ENCODE results near the gene SRPK2.
A peak's percentile ranks its signal among the peaks of the same experiment; 100 is the strongest.

The SRPK2 gene

GRCh38 chr7:105139381-105139780 lies 249.3 kb downstream of the SRPK2 start:
- H3K9me3 ChIP-seq, result no peaks in the 10 kb centered on the region
- no peak overlapping the region for H3K4me3 ChIP-seq (ENCODE audit: low read depth, low read length)
- H3K4me1 ChIP-seq, result no peaks in the 10 kb centered on the region
- no peak for DNase-seq
- TF ChIP-seq CTCF (IDR thresholded peaks at IDR 0.05; ENCODE audit: low read depth, low read length), result no peak
- peaks cover 7% of the 10 kb centered on the region for H3K36me3 ChIP-seq
- H3K27me3 ChIP-seq, result no peaks in the 10 kb centered on the region

GRCh38 chr7:105137898-105138297 lies 250.8 kb downstream of the SRPK2 start:
- TF ChIP-seq CTCF (IDR thresholded peaks at IDR 0.05; ENCODE audit: low read depth, low read length), result no peak
- Histone ChIP-seq H3K4me3 (ENCODE audit: low read depth, low read length) (no peak overlapping the region), H3K36me3 (peaks cover 10% of the 10 kb centered on the region), H3K27me3 (no peaks in the 10 kb centered on the region), H3K4me1 (no peaks in the 10 kb centered on the region), H3K9me3 (no peaks in the 10 kb centered on the region)
- DNase-seq, result no peak

GRCh38 chr7:105136221-105136620 lies 252.5 kb downstream of the SRPK2 start:
- Histone ChIP-seq H3K4me3 (ENCODE audit: low read depth, low read length) (no peak overlapping the region), H3K4me1 (no peaks in the 10 kb centered on the region), H3K9me3 (no peaks in the 10 kb centered on the region), H3K27me3 (no peaks in the 10 kb centered on the region), H3K36me3 (peaks cover 16% of the 10 kb centered on the region)
- peak; percentile 19 for TF ChIP-seq CTCF (IDR thresholded peaks at IDR 0.05; ENCODE audit: low read depth, low read length)
- DNase-seq, result no peak

GRCh38 chr7:105133986-105134655 lies 254.6 kb downstream of the SRPK2 start:
- Histone ChIP-seq H3K27me3 (no peaks in the 10 kb centered on the region), H3K9me3 (no peaks in the 10 kb centered on the region), H3K36me3 (peaks cover 16% of the 10 kb centered on the region), H3K4me3 (ENCODE audit: low read depth, low read length) (no peak overlapping the region), H3K4me1 (no peaks in the 10 kb centered on the region)
- TF ChIP-seq CTCF (IDR thresholded peaks at IDR 0.05; ENCODE audit: low read depth, low read length), result no peak
- no peak for DNase-seq

- H3K36me3 ChIP-seq, result peaks cover 14% of the 10 kb centered on the region
- H3K4me1 ChIP-seq, result no peaks in the 10 kb centered on the region
- TF ChIP-seq CTCF (IDR thresholded peaks at IDR 0.05; ENCODE audit: low read depth, low read length), result no peak
- H3K4me3 ChIP-seq (ENCODE audit: low read depth, low read length), result no peak overlapping the region
- no peaks in the 10 kb centered on the region for H3K27me3 ChIP-seq
- DNase-seq, result no peak
- H3K9me3 ChIP-seq, result no peaks in the 10 kb centered on the region
Observed at GRCh38 chr7:105133358-105133757, 255.4 kb downstream of the SRPK2 start.

GRCh38 chr7:105132835-105133234 lies 255.9 kb downstream of the SRPK2 start:
- no peak overlapping the region for H3K4me3 ChIP-seq (ENCODE audit: low read depth, low read length)
- no peaks in the 10 kb centered on the region for H3K4me1 ChIP-seq
- no peaks in the 10 kb centered on the region for H3K27me3 ChIP-seq
- no peak for DNase-seq
- H3K9me3 ChIP-seq, result no peaks in the 10 kb centered on the region
- peaks cover 12% of the 10 kb centered on the region for H3K36me3 ChIP-seq
- no peak for TF ChIP-seq CTCF (IDR thresholded peaks at IDR 0.05; ENCODE audit: low read depth, low read length)
